SK-N-SH treated with all-trans-retinoic acid at 6 μM for 48 hours (cell line): Measurements from ENCODE around the gene ACSL1.

Experiments
- CSDC2 ChIP-seq: fragments of 250-450 bp; sonication (Bioruptor Pico); IDR thresholded peaks from 2 replicates; pipeline ENCODE4 v1.5.0; 2020; ENCODE audit warnings: mild to moderate bottlenecking, moderate library complexity
- GLIS3 ChIP-seq: fragments of 250-450 bp; sonication (Bioruptor Pico); IDR thresholded peaks from 2 replicates; pipeline ENCODE4 v1.5.0; 2020; ENCODE audit warnings: mild to moderate bottlenecking, moderate library complexity
- ISL1 ChIP-seq: fragments of 250-450 bp; sonication (Bioruptor Pico); IDR thresholded peaks from 2 replicates; pipeline ENCODE4 v2.1.2; 2022; ENCODE audit warnings: mild to moderate bottlenecking, moderate library complexity
- OSR1 ChIP-seq: fragments of 250-450 bp; sonication (Bioruptor Pico); IDR thresholded peaks from 2 replicates; pipeline ENCODE4 v1.8.0; 2022; ENCODE audit warnings: moderate library complexity, mild to moderate bottlenecking, inconsistent platforms
- PATZ1 ChIP-seq: fragments of 250-450 bp; sonication (Bioruptor Pico); IDR thresholded peaks from 2 replicates; pipeline ENCODE4 v1.8.0; 2020; ENCODE audit warnings: mild to moderate bottlenecking, moderate library complexity, borderline replicate concordance
- SNAI2 ChIP-seq: fragments of 250-450 bp; sonication (Bioruptor Pico); IDR thresholded peaks from 2 replicates; pipeline ENCODE4 v1.5.0; 2020; ENCODE audit warnings: mild to moderate bottlenecking, moderate library complexity
- TSHZ2 ChIP-seq: fragments of 250-450 bp; sonication (Bioruptor Pico); IDR thresholded peaks from 2 replicates; pipeline ENCODE4 v1.5.0; 2020; ENCODE audit warnings: mild to moderate bottlenecking, moderate library complexity
- ZFP3 ChIP-seq: fragments of 250-450 bp; sonication (Bioruptor Pico); IDR thresholded peaks from 2 replicates; pipeline ENCODE4 v1.5.0; 2020; ENCODE audit warnings: mild to moderate bottlenecking, moderate library complexity
- ZFP30 ChIP-seq: fragments of 450-650 bp; formaldehyde crosslinking; IDR thresholded peaks from 2 replicates; pipeline ENCODE4 v1.5.0; 2022; ENCODE audit warnings: mild to moderate bottlenecking, moderate library complexity

- TF ChIP-seq ZFP3 (CRISPR knock-in tag) (no peak), OSR1 (CRISPR knock-in tag) (no peak), ZFP30 (no peak), CSDC2 (CRISPR knock-in tag) (no peak), GLIS3 (no peak), SNAI2 (CRISPR knock-in tag) (no peak), PATZ1 (CRISPR knock-in tag) (no peak), ISL1 (CRISPR knock-in tag) (no peak), TSHZ2 (CRISPR knock-in tag) (no peak)
Observed at GRCh38 chr4:184824776-184825084, 1.0 kb downstream of the ACSL1 start.
